Glutamatergic neuron (in vitro differentiated cells): ENCODE measurements around the gene CD200. TPM values are rescaled to one million over a fixed set of nuclear protein-coding genes. Genes with fewer than 3 reads are reported as not detected.

Experiments used
- DNase-seq: peaks from one replicate; pipeline ENCODE4 v3.0.0; 2022
- H3K27ac Mint-ChIP-seq: one replicate; pipeline ENCODE4 v1.8.0; 2020; ENCODE audit warnings: mild to moderate bottlenecking, mixed read lengths, inconsistent platforms; ENCODE audit not compliant: unreplicated experiment
- H3K27me3 Mint-ChIP-seq: one replicate; pipeline ENCODE4 v1.8.0; 2020; ENCODE audit warnings: mild to moderate bottlenecking, moderate library complexity, mixed read lengths, inconsistent platforms; ENCODE audit not compliant: unreplicated experiment
- H3K36me3 Mint-ChIP-seq: one replicate; pipeline ENCODE4 v1.8.0; 2020; ENCODE audit warnings: mild to moderate bottlenecking, mixed read lengths, inconsistent platforms; ENCODE audit not compliant: unreplicated experiment
- H3K4me1 Mint-ChIP-seq: one replicate; pipeline ENCODE4 v1.8.0; 2020; ENCODE audit warnings: mild to moderate bottlenecking, low read depth, mixed read lengths, inconsistent platforms; ENCODE audit not compliant: unreplicated experiment
- H3K4me3 Mint-ChIP-seq: one replicate; pipeline ENCODE4 v1.8.0; 2020; ENCODE audit warnings: mild to moderate bottlenecking, mixed read lengths, inconsistent platforms; ENCODE audit not compliant: unreplicated experiment
- H3K9me3 Mint-ChIP-seq: one replicate; pipeline ENCODE4 v1.8.0; 2020; ENCODE audit warnings: mild to moderate bottlenecking, moderate library complexity, mixed read lengths, inconsistent platforms; ENCODE audit not compliant: unreplicated experiment
- total RNA-seq: library from RNA; stranded (reverse); fragmentation: NEBNext Ultra II Directional; extraction: Animal tissue kit (Norgen Biotek cat#: 25700); gene quantifications from one replicate; pipeline ENCODE4 v1.2.1, GENCODE V29; 2021; ENCODE audit not compliant: unreplicated experiment
- TF ChIP-seq, protein P1 (sequence below): fragments of 200-600 bp; sonication (generic); IDR thresholded peaks from one replicate; pipeline ENCODE4 v1.5.0; 2021; ENCODE audit not compliant: partially characterized antibody, unreplicated experiment

CD200 gene
- total RNA-seq, 1 donor from 2014 or later, result 67.9 TPM

GRCh38 chr3:112335434-112335781, 2.5 kb downstream of the CD200 start:
- TF ChIP-seq, protein P1, sequence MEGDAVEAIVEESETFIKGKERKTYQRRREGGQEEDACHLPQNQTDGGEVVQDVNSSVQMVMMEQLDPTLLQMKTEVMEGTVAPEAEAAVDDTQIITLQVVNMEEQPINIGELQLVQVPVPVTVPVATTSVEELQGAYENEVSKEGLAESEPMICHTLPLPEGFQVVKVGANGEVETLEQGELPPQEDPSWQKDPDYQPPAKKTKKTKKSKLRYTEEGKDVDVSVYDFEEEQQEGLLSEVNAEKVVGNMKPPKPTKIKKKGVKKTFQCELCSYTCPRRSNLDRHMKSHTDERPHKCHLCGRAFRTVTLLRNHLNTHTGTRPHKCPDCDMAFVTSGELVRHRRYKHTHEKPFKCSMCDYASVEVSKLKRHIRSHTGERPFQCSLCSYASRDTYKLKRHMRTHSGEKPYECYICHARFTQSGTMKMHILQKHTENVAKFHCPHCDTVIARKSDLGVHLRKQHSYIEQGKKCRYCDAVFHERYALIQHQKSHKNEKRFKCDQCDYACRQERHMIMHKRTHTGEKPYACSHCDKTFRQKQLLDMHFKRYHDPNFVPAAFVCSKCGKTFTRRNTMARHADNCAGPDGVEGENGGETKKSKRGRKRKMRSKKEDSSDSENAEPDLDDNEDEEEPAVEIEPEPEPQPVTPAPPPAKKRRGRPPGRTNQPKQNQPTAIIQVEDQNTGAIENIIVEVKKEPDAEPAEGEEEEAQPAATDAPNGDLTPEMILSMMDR, result no peak
- peaks cover 19% of the 10 kb centered on the region for H3K4me1 Mint-ChIP-seq
- H3K36me3 Mint-ChIP-seq, result no peaks in the 10 kb centered on the region
- no peak for DNase-seq
- H3K27me3 Mint-ChIP-seq, result peaks cover 5% of the 10 kb centered on the region
- H3K27ac Mint-ChIP-seq, result peak overlapping the region; percentile 99
- peak overlapping the region; percentile 96 for H3K4me3 Mint-ChIP-seq
- peaks cover 15% of the 10 kb centered on the region for H3K9me3 Mint-ChIP-seq

- H3K27ac Mint-ChIP-seq, result peak overlapping the region; percentile 35
- H3K4me3 Mint-ChIP-seq, result peak overlapping the region; percentile 43
- H3K9me3 Mint-ChIP-seq, result peaks cover 10% of the 10 kb centered on the region
- H3K36me3 Mint-ChIP-seq, result peaks cover 5% of the 10 kb centered on the region
- peaks cover 2% of the 10 kb centered on the region for H3K27me3 Mint-ChIP-seq
- peaks cover 25% of the 10 kb centered on the region for H3K4me1 Mint-ChIP-seq
- no peak for DNase-seq
- TF ChIP-seq, protein P1, result no peak
Measured at GRCh38 chr3:112338021-112338726, 5.2 kb downstream of the CD200 start.

- no peak for DNase-seq
- TF ChIP-seq, protein P1, result no peak
- Mint-ChIP-seq H3K9me3 (peaks cover 6% of the 10 kb centered on the region), H3K27me3 (peaks cover under 1% of the 10 kb centered on the region), H3K36me3 (peaks cover 8% of the 10 kb centered on the region), H3K4me1 (peaks cover 25% of the 10 kb centered on the region), H3K4me3 (peak overlapping the region; percentile 9), H3K27ac (no peak overlapping the region)
Measured at GRCh38 chr3:112338727-112339056, 5.7 kb downstream of the CD200 start.

DNA sequence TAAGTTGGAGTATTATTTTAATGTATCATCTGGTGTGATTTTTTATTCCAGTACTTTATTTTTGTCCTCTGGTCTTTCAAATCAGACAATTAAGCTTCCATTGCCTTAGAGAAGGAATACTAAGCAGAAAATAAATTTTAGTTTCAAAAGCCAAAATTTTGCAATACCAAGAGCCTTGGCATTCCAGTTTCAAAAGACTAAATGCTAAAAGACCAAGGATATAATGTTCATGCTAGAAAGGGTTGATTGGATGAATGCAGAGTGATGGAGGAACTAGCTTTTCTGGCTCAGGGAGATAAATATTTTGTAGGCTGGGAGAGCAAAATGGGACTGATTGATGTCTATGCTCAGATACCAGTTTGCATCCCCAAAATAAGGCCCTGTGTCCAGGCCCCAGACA, 6.2 kb downstream of the CD200 start:
- H3K27ac Mint-ChIP-seq, result no peak overlapping the region
- H3K36me3 Mint-ChIP-seq, result peaks cover 9% of the 10 kb centered on the region
- no peak overlapping the region for H3K4me3 Mint-ChIP-seq

GRCh38 chr3:112339609-112340008, 6.7 kb downstream of the CD200 start:
- TF ChIP-seq, protein P1, result no peak
- H3K27me3 Mint-ChIP-seq, result no peaks in the 10 kb centered on the region
- no peak for DNase-seq
- H3K4me3 Mint-ChIP-seq, result no peak overlapping the region
- no peak overlapping the region for H3K27ac Mint-ChIP-seq
- H3K4me1 Mint-ChIP-seq, result peaks cover 25% of the 10 kb centered on the region
- H3K9me3 Mint-ChIP-seq, result peaks cover 3% of the 10 kb centered on the region
- H3K36me3 Mint-ChIP-seq, result peaks cover 13% of the 10 kb centered on the region

More for the DNA sequence above, 6.2 kb downstream of the CD200 start:
- H3K9me3 Mint-ChIP-seq, result peaks cover 3% of the 10 kb centered on the region
- DNase-seq, result no peak
- no peaks in the 10 kb centered on the region for H3K27me3 Mint-ChIP-seq
- peaks cover 25% of the 10 kb centered on the region for H3K4me1 Mint-ChIP-seq
- TF ChIP-seq, protein P1, result no peak
